ENCODE results near the gene ATG101. TPM values are rescaled to one million over a fixed set of nuclear protein-coding genes. Genes with fewer than 3 reads are reported as not detected.
"Not testable (repeated sequence)": the region's sequence is repeated elsewhere in the genome, so short reads cannot be mapped to it uniquely, and the experiment has no call there.

Gene ATG101
- total RNA-seq, 1 donor from 2014 or later, result 24.9 TPM

- ATAC-seq (no peak), DNase-seq (ENCODE audit: missing footprints) (no peak)
- intact Hi-C loops (cut with DNase I), result no loop called here
Measured at GRCh38 chr12:52086944-52087835, 17.4 kb downstream of the ATG101 start.

- DNase-seq (ENCODE audit: missing footprints), result no peak
Measured at GRCh38 chr12:52087961-52088820, 18.4 kb downstream of the ATG101 start.

GRCh38 chr12:52089491-52089890 lies 19.7 kb downstream of the ATG101 start:
- intact Hi-C loops (cut with DNase I), result no loop called here
- DNase-seq (ENCODE audit: missing footprints) (no peak), ATAC-seq (no peak)

More at GRCh38 chr12:52087961-52088820, 18.4 kb downstream of the ATG101 start:
- ATAC-seq, result no peak
- intact Hi-C loops (cut with DNase I), result no loop called here

- ATAC-seq, result no peak
- intact Hi-C loops (cut with DNase I), result no loop called here
- no peak for DNase-seq (ENCODE audit: missing footprints)
Measured at GRCh38 chr12:52090291-52090690, 20.5 kb downstream of the ATG101 start.

DNA sequence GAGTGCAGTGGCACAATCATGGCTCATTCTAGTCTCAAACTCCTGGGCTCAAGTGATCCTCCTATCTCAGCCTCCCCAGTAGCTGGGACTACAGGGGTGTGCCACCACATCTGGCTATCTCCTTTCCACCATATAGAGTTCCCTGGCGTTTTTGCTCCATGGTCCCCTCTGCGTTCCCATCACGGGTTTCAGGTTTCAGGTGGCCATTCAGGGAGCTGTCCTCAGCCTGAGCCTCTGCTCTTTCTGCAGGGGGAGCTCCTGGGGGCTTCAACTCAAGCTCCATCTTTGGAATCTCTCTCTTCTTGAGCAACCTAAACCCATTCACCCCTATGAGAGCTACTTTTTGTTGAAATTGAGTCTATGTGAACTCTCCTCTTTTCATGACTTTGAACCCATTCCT lies 21.3 kb downstream of the ATG101 start:
- intact Hi-C loops (cut with DNase I), result no loop called here
- no peak for ATAC-seq
- DNase-seq (ENCODE audit: missing footprints), result no peak

GRCh38 chr12:52091869-52092268 lies 22.1 kb downstream of the ATG101 start:
- DNase-seq (ENCODE audit: missing footprints) (no peak), ATAC-seq (no peak)
- intact Hi-C loops (cut with DNase I), result no loop called here

DNA sequence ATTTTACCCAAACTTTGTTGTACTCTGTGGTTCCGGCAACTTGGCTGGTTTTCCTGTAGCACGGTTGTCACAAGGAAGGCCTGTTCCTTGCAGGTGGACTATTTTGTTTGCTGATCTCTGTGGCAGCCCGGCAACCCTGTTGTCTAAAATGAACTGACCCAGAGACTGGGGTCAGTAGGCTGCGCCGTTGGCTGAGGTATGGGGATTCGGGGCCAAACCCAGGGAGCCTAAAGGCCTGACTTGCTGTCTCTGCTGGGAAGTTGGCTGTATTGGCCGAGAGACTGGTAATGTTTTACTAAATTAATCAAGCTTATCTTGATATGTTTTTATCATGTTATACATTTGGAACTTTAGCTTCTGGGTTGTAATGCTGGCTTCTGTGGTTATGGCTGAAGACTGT lies 23.6 kb downstream of the ATG101 start:
- intact Hi-C loops (cut with DNase I), result no loop called here
- no peak for DNase-seq (ENCODE audit: missing footprints)
- ATAC-seq, result no peak

DNA sequence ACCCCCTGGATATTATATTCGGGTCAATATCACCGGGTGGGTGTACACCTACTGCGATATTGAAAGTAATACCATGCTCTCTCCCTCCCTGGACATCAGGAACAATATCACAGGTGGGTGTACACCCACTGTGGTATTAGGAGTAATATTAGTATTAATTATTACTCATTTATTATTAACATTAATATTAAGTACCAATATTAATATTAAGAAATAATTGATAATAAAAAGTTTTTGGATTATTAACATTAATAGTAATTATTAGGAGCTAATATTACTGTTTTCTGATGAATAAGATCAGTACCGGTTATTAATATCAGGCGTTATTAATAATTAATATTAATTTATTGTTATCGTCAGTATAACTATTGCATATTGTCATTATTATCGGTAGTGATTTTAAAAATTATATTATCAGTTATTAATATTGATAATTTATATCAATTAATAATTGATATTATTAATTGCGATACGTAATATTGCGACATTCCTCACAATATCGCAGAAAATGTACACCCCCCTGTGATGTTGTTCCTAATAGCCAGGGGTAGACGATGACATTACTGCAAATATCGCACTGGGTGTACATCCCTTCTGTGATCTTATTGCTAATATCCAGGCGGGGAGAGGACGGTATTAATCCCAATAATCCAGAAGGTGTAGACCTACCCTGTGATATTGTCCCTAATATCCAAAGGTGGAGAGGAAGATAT lies 26.7 kb downstream of the ATG101 start:
- DNase-seq (ENCODE audit: missing footprints) (no peak), ATAC-seq (no peak)
- intact Hi-C loops (cut with DNase I), result no loop called here

DNA sequence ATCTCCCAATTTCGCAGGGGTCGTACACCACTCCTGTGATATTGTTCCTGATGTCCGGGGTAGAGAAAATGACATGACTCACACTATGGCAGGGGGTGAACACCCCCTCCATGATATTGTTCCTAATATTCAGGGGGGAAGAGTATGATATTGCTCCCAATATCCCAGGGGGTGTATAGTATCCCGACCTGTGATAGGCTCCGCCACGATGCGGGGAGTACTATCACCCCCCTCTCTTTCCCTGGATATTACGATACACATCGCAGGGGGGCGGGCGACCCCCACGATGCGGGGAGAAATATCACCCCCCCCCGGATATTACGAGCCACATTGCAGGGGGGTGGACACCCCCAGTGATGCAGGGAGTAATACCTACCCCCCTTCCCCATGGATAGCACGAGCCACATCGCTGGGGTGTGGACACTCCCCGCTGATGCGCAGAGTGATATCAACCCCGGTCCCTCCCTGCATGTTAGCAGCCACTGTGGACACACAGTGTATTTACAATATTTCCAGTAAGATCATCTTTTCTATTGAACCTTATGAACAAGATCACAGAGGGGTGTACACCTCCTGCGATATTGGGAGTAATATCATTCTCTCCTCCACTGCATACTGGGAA lies 27.4 kb downstream of the ATG101 start:
- ATAC-seq (no peak), DNase-seq (ENCODE audit: missing footprints) (no peak)
- intact Hi-C loops (cut with DNase I), result no loop called here

DNA sequence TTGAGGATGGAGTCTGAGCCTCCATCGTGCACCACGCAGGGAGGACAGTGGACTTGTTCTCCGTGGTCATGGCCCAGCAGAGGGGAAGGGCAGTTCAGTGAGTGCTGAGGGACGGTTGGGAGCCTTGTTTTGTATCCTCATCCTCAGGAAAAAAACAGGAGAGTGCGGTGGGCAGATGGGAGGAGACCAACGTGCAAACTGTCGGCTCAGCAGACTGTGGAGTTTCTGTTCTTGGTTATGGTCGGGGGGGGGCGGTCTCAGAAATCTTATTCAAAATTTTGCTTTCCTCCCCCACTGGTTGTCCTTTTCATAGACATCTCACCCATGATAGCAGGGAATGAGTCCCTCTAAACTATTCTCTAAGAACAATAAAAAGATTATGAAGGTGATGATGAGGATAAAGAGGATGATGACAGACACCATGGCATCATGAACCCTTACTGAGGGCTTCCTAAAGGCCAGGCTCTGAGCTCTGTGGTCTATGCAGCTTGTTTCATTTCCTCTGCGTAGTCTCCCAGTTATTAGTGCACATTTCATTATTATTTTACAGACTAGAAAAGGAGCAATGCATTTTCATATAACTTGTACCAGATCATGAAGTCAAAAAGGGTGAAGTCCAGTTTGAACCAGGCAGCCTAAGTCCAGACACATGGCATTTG lies 34.8 kb downstream of the ATG101 start:
- DNase-seq (ENCODE audit: missing footprints); intact Hi-C loops (cut with DNase I); ATAC-seq: not testable (repeated sequence)

- DNase-seq (ENCODE audit: missing footprints); intact Hi-C loops (cut with DNase I); ATAC-seq: not testable (repeated sequence)
Measured at GRCh38 chr12:52116222-52117125, 46.7 kb downstream of the ATG101 start.

- intact Hi-C loops (cut with DNase I), result loop anchor here (2.0 kb wide), 1 partner anchor 93 kb away; no protein-coding TSS in a partner anchor
- not testable (repeated sequence) for DNase-seq (ENCODE audit: missing footprints); ATAC-seq
Measured at GRCh38 chr12:52117806-52118475, 48.2 kb downstream of the ATG101 start.

DNA sequence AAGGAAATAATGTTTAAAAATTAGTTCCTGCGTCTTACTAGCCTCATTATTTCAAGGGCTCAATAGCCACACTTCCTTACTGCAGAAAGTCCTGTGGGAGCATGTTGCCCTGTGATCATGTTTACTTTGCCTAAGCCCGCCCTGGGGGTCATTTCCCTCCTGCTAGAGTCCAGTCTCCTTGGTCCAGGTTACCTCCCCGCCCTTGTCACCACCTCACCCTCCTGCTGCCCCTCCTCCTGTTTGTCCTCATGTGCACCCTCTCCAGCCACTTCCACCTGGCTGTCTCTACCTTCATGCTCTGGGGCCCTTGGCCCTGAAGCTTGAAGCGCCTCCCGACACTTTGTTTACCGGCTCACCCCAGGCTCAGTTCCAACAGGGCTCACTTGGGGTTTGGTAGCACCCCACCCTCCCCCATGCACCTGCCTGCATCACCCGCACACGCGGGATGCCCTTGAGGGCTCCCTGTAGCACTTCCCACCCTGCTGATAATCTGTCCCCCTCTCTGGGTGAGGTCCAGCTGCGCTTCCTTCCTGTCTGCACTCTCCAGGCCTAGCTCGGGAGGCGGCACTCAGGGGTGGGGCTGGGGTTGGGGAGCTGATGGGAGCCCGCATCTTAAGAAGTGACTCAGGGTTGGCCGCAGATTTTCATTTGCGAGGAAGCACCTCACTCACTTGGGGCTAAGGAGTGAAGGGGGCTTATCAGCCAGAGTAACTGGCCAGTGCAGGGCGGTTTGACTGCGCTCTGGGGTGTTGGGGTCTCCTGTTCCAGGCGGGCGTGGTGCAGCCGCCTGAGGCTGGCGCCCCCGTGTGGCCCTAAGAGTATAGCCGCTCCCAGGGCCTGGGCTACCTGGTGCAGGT lies 49.8 kb downstream of the ATG101 start:
- peak; percentile 34 for ATAC-seq
- DNase-seq (ENCODE audit: missing footprints), result no peak
- intact Hi-C loops (cut with DNase I), result loop anchor here (2.0 to 5.0 kb wide), 3 partner anchors 37 to 117 kb away; no protein-coding TSS in a partner anchor

- intact Hi-C loops (cut with DNase I), result loop anchor here (2.0 to 5.0 kb wide), 2 partner anchors 38 to 119 kb away; no protein-coding TSS in a partner anchor
- ATAC-seq (peak; percentile 15), DNase-seq (ENCODE audit: missing footprints) (no peak)
Measured at GRCh38 chr12:52120951-52121823, 51.4 kb downstream of the ATG101 start.

All from Right ventricle myocardium inferior (tissue), 1 donor.